GM21825 (cell line): ENCODE results near the gene FOXL3.
"Not testable (repeated sequence)": the region's sequence is repeated elsewhere in the genome, so short reads cannot be mapped to it uniquely, and the experiment has no call there.

Source experiments
- ATAC-seq: cut with Tn5 transposase; IDR thresholded peaks from one replicate; pipeline ENCODE4 v1.9.1; 2021; ENCODE audit warnings: mild to moderate bottlenecking, moderate library complexity; ENCODE audit not compliant: unreplicated experiment

The FOXL3 gene

DNA sequence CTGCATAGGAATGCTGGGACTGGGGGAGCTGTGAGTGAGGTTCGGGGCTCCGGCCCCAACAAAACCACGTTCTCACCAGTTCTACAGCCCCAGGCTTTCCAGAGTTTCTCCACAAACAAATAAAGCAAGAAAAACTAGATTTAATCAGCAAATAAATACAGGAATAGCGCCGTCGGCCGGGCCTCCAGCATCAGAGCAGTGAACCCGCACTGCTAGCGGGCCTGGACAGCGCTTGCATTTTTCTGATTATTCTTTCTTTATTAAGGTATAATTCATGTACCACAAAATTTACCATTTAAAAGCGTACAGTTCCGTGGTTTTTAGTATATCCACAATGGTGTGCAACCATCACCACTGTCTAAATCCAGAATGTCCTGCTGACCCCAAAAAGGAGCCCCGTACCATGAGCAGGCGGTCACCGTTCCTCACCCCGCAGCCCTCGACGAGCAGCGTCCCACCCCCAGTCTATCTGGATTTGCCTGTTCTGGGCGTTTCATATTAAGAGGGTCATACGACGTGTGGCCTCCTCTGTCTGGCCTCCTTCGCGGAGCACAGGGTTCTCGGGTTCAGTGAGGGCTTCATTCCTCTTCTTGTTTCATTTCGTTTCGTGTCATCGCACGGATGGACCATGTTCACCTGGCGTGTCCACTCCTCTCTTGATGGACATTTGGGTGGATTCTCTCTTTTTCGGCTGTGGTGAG lies 35.5 kb upstream of the FOXL3 start:
- ATAC-seq, result no peak

DNA sequence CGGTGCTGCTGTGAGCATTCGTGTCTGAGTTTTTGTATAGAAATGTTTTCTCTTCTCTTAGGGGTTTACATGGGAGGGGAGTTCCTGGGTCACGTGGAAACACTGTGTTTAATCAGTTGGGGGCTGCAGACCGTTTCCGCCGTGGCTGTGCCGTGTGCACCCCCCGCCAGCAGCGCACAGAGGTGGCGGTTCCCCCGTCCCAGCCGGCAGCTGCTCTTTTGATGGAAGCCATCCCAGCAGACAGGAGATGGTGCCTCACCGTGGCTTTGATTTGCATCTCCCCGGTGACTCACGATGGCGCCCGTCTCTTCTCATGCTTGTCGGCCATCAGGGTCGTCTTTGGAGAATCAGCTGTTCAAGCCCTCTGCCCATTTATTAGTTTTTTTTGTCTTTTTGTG lies 34.9 kb upstream of the FOXL3 start:
- no peak for ATAC-seq

DNA sequence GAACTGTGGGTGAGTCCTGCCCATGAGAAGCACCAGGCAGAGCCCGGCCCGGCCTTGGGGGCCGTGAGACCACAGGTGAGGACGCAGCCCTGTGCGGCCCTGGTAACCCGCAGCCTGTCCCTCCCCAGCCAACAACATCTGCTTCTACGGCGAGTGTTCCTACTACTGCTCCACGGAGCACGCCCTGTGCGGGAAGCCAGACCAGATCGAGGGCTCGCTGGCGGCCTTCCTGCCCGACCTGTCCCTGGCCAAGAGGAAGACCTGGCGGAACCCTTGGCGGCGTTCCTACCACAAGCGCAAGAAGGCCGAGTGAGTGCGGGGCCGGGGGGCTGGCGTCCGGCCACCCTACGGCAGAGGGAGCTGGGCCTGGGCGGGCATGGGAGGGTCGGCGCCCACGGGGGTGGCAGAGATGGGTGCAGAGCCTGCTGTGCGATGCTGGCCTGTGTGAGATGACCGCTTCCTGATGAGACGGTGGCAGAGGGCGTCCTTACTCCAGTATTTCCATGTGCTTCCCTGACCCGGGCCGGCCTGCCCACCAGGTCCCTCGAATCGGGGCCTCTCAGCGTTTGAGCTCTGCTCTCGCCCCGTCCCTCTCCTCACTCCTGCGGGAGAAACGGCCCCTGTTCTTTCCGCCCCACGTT lies 34.1 kb upstream of the FOXL3 start:
- no peak for ATAC-seq

DNA sequence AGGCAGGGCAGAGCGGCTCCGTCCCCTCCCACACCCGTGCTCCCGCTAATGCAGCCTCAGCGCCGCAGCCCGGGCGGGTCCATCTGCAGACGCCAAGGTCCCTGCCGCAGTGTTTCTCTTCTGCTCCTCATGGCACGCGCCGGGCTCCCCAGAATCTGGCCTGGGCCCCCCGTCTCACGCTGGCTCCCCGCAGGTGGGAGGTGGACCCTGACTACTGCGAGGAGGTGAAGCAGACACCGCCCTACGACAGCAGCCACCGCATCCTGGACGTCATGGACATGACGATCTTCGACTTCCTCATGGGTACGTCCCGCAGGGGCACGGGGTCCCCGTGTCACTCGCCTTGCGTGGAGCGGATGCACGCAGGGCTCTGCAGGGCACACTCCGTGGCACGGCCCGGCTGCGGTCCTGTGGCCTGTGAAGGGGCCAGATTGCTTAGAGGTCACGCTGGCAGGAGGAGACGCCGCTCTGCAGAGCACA lies 33.5 kb upstream of the FOXL3 start:
- ATAC-seq, result no peak

DNA sequence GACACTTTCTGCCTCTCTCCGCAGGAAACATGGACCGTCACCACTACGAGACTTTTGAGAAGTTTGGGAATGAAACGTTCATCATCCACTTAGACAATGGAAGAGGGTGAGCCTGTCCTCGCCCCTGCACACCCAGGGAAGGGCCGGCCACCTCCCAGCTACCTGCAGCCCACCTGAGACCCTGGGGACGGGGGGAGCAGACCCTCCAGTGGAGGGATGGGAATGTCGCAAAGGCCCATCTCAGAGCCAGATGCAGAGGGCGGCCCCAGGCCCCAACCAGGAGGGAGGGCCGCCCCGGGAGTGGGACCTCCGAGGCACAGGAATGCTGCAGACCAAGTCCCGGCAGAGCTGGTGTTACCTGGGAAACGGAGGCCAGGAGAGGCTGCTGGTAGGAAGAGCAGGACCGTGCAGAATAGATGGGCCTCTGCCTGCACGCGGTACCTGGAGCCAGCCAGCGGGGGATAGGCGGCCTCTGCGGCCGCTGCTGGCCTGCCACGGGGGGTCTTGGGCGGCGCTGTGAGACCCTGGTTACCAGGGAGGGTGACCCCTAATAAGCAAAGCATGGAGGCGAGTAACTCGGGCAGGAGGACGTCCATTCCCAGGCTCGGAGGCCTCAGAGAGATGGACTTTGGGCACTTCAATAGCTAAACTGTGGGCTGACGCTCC lies 32.9 kb upstream of the FOXL3 start:
- ATAC-seq, result no peak

DNA sequence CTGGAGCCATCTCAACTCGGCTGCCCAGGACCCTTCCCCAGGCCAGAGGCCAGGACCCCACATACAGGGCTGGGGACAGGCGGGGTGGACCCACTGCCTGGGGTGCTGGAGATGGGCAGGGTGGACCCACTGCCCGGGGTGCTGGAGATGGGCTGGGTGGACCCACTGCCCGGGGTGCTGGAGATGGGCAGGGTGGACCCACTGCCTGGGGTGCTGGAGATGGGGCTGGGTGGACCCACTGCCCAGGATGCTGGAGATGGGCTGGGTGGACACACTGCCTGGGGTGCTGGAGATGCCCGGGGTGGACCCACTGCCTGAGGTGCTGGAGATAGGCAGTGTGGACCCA lies 32.4 kb upstream of the FOXL3 start:
- ATAC-seq, result no peak

DNA sequence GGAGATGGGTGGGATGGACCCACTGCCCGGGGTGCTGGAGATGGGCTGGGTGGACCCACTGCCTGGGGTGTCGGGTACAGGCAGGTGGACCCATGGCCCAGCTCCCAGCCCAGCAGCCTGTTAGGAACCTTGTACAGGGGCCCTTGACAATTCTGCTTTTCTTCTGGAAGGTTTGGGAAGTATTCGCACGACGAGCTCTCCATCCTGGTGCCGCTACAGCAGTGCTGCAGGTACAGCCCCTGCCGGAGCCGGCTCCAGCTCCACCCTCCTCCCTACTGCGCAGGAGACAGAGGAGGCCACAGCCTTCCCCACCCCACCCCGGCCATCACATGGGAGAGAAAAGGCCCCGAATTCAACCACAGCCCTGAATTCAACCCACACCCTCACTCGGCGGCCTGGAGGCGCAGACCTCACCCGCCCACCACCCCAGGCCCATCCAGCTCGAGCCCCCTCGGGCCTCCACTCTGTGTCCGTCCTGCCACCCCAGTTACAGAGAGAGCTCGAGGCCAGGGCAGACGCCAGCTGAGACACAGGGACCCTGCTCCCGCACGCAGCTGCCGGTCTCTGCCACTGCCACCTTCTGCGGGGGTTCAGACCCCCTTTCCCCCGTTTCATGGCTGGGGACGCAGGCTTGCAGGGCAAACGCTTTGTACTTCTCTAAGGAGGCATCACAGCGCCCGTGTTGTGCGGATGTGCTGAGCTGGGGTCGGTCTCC lies 31.3 kb upstream of the FOXL3 start:
- no peak for ATAC-seq

DNA sequence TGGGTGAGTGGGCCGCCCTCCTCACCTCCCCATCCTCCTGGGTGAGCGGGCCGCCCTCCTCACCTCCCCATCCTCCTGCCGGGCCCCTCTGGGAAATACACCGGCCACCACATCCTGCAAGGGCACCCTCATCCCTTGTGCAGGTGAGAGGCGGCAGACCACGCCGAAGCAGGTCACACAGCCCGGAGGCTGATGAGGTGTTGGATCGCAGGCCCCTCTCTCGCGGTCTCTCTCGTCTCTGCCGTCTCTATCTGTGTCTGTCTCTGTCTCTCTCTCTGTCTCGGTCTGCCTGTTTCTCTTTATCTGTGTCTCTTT lies 30.8 kb upstream of the FOXL3 start:
- ATAC-seq, result no peak

DNA sequence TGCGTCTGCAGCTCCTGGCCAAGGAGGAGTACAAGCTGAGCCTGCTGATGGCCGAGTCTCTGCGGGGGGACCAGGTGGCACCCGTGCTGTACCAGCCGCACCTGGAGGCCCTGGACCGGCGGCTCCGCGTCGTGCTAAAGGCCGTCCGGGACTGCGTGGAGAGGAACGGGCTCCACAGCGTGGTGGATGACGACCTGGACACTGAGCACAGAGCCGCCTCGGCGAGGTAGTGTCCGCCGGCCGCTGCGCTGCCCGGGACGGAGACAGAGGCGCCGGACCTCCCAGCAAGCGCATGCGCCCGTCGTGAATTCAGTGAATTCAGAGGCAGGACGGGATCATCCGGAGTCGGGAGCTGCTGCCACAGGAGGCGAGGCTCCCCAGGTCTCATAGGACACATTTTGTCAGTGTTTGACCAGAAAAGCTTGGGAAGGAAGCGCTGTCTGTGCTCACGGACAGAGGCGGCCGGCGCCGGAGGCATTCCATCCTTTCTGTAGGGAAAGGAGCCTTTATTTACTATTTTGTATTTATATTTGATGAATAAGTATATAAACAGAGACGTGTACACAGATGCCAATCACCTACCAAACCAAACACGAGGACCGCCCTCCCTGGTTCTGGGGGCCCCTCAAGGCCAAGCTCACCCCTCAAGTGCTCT lies 30.1 kb upstream of the FOXL3 start:
- ATAC-seq, result no peak

DNA sequence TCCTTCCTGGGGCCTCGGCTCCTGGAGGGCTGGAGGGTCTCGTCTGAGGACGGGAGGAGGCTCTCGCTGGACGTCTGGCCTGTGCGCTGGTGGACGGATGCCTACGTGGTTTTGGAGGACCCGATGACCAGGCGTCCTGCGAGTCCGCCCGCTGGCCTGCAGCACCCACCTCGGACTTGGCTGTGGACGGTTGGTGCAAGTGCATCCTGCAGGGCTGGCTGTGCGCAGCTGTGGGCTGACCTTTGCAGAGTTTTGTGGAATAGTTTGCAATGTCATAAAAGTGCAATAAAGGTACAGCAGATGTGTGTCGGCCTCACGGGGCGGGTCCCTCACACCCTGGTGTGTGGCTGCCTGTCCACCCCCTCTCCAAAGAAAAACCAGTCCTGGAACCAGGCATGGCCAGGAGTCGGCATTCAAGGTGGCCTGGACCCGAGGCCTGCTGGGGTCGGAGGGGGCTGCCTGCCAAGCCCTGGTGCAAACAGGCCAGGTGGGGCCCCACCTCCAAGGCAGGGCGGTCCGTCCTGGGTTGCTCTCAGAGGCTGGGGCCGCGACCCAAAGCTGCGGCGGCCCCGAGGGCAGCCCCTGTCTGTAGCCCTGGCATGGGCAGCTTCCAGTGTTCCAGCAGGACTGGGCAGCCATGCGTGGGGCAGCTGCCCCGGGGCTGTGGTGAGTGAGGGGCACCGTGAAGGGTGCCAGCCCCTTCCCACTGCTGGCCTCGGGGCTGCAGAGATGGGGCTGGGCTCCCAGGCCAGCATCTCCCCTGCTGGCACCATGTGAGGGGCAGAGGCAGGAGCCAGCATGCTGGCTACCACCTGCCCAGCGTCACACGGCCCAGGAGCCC lies 29.3 kb upstream of the FOXL3 start:
- ATAC-seq, result no peak

DNA sequence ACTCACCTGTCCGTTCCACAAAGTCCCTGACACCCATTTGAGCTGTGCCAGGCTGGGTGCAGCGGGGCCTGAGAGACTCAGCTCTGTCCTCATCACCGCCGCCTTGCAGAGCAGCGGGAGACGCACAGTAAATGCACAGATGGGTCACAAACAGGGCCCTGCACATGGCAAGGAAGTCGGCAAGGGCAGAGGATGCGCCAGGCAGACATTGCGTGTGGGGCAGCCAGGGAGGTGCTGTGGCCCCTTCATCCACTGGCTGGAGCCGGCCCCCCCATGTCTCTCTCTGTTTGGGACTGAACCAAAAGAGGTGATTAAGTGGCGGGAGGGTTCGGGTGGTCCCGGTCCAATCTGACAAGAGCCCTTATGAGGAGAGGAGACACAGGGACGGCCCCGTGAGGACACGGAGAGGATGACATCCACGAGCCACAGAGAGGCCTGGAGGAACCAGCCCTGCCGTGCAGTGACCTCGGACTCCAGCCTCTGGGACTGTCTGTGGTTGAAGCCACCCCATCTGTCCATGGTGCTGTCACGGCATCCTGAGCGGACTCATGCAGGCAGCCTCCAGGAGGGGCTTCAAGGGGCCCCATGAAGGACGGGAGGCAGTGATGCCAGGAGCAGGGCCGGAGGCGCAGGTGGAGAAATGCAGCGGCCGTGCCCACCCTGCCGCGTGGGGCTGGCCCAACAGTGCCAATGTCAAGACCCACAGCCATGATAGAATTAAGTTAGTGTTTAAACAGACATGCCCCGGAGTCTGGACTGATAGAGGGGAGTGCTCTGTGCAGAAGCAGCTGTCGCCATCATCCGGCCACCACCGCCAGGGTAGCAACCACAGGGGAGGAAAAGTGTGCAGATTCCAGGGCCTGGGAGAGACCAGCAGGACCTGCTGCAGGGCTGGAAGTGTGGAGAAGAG lies 28.4 kb upstream of the FOXL3 start:
- no peak for ATAC-seq

DNA sequence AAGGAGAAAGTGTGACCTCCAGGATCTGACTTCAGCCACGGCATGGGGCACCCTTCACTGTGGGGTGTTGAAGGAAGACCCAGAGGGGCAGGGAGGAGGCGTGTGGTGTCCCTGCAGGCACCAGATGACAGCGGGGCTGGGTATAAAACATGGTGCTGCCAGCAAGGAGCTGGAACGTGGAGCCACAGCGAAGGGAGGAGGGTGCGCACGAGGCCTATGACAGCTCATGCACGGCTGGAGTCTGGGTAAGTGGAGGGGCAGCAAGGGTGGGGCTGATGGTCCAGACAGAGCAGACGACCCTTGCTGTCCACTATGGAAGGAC lies 27.8 kb upstream of the FOXL3 start:
- no peak for ATAC-seq

DNA sequence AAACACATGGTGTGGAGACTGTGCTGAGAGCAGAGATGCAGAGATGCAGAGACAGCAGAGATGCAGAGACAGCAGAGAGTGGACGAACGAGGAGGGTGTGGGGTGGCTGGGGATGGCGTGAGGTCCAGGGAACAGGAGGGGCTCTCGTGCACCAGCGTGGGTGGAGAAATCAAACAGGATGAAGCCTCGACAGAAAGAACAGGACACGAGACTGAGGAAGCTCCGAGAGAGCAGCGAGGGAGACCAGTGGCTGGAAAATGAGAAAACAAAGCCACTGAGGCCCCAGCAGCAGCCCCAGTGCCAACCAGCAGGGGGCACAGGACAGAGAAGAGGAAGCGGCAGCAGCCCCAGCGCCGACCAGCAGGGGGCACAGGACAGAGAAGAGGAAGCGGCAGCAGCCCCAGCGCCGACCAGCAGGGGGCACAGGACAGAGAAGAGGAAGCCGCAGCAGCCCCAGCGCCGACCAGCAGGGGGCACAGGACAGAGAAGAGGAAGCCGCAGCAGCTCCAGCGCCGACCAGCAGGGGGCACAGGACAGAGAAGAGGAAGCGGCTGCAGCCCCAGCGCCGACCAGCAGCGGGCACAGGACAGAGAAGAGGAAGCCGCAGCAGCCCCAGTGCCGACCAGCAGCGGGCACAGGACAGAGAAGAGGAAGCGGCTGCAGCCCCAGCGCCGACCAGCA lies 27.2 kb upstream of the FOXL3 start:
- not testable (repeated sequence) for ATAC-seq

DNA sequence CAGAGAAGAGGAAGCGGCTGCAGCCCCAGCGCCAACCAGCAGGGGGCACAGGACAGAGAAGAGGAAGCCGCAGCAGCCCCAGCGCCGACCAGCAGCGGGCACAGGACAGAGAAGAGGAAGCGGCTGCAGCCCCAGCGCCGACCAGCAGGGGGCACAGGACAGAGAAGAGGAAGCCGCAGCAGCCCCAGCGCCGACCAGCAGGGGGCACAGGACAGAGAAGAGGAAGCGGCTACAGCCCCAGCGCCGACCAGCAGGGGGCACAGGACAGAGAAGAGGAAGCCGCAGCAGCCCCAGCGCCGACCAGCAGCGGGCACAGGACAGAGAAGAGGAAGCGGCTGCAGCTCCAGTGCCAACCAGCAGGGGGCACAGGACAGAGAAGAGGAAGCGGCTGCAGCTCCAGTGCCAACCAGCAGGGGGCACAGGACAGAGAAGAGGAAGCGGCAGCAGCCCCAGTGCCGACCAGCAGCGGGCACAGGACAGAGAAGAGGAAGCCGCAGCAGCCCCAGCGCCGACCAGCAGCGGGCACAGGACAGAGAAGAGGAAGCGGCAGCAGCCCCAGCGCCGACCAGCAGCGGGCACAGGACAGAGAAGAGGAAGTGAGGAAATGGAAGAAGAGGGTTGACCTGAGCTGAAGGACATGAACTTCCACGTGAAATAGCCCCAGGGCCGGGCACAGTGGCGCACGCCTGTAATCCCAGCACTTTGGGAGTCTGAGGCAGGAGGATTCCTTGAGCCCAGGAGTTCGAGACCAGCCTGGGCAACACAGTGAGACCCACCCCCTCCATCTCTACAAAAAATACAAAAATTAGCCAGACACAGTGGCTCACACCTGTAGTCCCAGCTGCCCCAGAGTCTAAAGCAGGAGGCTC lies 26.3 kb upstream of the FOXL3 start:
- ATAC-seq, result not testable (repeated sequence)

DNA sequence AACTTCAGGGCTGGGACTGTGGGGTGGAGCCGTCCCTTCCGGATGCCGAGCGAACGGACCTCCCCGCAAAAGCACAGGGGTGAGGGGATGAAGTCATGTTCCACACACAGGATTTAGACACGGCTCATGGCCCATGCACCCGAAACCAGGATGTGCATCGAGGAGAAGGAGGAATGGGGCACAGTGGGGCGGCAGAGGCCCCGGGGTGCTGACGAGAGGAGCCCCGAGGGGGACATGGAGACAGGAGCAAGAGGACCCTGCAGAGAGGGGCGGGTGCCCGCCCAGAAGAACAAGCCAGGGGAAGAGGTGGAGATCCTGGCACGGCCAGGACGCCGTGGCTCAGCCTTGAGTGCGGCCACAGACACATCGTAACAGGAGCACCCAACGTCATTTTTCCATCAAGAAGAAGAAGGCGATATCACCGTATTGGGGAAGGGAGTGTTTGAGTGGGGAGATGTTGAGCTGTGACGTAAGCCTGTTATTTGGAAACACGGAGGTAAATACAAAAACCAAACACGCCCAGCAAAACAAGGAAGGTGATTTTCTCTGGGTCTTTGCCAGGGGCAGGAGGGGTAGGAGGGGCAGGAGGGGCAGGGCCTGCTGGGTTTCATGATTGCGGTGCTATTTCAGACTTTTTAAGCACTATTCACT lies 25.3 kb upstream of the FOXL3 start:
- no peak for ATAC-seq

DNA sequence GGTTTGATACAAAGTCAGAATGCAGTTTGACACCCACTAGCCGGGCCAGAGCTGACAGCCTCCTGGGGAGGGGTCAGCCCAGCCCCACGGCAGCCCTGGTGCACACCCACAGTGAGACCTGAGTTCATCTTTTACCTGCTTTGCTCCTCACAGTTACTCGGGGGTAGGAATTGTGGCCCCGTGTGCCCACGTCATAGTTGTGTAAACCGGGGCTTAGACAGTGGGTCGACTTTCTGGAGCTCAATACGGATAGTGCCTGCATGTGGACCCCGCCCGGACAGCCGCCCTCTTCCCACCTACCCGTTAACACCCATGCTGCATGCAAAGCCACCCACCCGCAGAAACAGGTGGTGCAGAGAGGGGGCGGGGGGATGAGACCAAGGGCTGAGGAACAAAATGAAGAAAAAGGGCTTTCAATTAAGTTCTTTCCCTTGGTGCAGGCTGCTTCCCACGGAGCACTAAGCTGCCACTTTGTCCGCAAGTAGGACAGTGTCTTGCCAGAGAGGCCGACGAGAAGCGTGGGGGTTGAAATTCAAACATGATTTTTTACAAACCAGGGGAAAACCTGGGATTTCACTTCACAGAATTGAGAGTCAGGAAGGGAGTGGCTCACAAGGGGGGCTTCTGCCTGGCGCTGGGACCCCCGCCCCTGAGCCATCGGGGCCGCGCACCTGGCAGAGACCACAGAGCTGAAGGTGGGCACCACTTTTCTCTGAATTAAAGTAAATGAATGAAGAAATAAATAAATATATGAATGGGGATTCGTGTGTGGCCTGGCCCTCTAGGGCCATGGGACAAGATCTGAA lies 24.6 kb upstream of the FOXL3 start:
- ATAC-seq, result no peak
